Measurements from ENCODE around the gene ABCA7. TPM values are rescaled to one million over a fixed set of nuclear protein-coding genes. Genes with fewer than 3 reads are reported as not detected.

Gene ABCA7
- total and polyA plus RNA-seq, 2 of the 13 experiments (the other 11 are each of a cell fraction or from before 2014, with no cell fraction given) = 4.4 to 32.4 TPM

GRCh38 chr19:1094978-1095701, 55.2 kb downstream of the ABCA7 start, which contains the start of gene POLR2E (continued):
- TF ChIP-seq PATZ1 (CRISPR knock-in tag; IDR thresholded peaks at IDR 0.05) (peak; percentile 59), ZNF34 (CRISPR knock-in tag; IDR thresholded peaks at IDR 0.05; ENCODE audit: borderline replicate concordance) (no peak), RARG (CRISPR knock-in tag; IDR thresholded peaks at IDR 0.05; ENCODE audit: low read depth) (no peak), MAF1 (CRISPR knock-in tag; IDR thresholded peaks at IDR 0.05; ENCODE audit: borderline replicate concordance) (peak; percentile 84; the same call in 1 of the 2 replicates), POGZ (CRISPR knock-in tag; IDR thresholded peaks at IDR 0.05) (no peak), ATF5 (CRISPR knock-in tag; IDR thresholded peaks at IDR 0.05; ENCODE audit: low read depth) (no peak), FOXO4 (CRISPR knock-in tag; conservative IDR thresholded peaks at IDR 0.05) (no peak), TEF (CRISPR knock-in tag; IDR thresholded peaks at IDR 0.05) (no peak), EP300 (IDR thresholded peaks at IDR 0.05; ENCODE audit: low read depth in 2 of 2, low read length in 2 of 2) (peak in 1 of 2 experiments; percentile 48; a peak in 1 of 4 replicates), EP300 (CRISPR knock-in tag; IDR thresholded peaks at IDR 0.05; ENCODE audit: borderline replicate concordance) (no peak), KDM3A (CRISPR knock-in tag; IDR thresholded peaks at IDR 0.05; ENCODE audit: low read depth) (no peak), SIX1 (CRISPR knock-in tag; IDR thresholded peaks at IDR 0.05; ENCODE audit: borderline replicate concordance) (no peak), PAX8 (CRISPR knock-in tag; IDR thresholded peaks at IDR 0.05; ENCODE audit: borderline replicate concordance) (peak; percentile 67; the same call in 1 of the 2 replicates), RCOR2 (CRISPR knock-in tag; IDR thresholded peaks at IDR 0.05) (no peak), ZNF329 (CRISPR knock-in tag; IDR thresholded peaks at IDR 0.05; ENCODE audit: low read depth) (no peak), ZNF704 (CRISPR knock-in tag; IDR thresholded peaks at IDR 0.05; ENCODE audit: borderline replicate concordance) (no peak), DNMT3B (CRISPR knock-in tag; conservative IDR thresholded peaks at IDR 0.05) (no peak), ZNF597 (CRISPR knock-in tag; IDR thresholded peaks at IDR 0.05) (no peak), TBL1XR1 (IDR thresholded peaks at IDR 0.05; ENCODE audit: borderline replicate concordance, low read length, partially characterized antibody) (peak; percentile 48), MXD3 (CRISPR knock-in tag; IDR thresholded peaks at IDR 0.05) (no peak), MXD1 (CRISPR knock-in tag; IDR thresholded peaks at IDR 0.05) (no peak)

All from HepG2 (cell line).